ENCODE data around the gene ACAN.

Gene ACAN

GRCh38 chr15:88907111-88907510 lies 103.9 kb downstream of the ACAN start:
- no peak overlapping the region for H3K4me3 ChIP-seq (replicated peaks; ENCODE audit: low read depth, low read length)
- no peaks in the 10 kb centered on the region; the same call in 1 of the 2 replicates for H3K27me3 ChIP-seq (replicated peaks; ENCODE audit: control insufficient read depth, insufficient read depth, low read length)
- TF ChIP-seq CTCF (IDR thresholded peaks at IDR 0.05; ENCODE audit: insufficient read depth, low read length, poor library complexity, severe bottlenecking), result no peak
- H3K36me3 ChIP-seq (ENCODE audit: control insufficient read depth, insufficient read depth, low read length), result no peaks in the 10 kb centered on the region
- no peak for DNase-seq (ENCODE audit: extremely low read depth, insufficient read length)

DNA sequence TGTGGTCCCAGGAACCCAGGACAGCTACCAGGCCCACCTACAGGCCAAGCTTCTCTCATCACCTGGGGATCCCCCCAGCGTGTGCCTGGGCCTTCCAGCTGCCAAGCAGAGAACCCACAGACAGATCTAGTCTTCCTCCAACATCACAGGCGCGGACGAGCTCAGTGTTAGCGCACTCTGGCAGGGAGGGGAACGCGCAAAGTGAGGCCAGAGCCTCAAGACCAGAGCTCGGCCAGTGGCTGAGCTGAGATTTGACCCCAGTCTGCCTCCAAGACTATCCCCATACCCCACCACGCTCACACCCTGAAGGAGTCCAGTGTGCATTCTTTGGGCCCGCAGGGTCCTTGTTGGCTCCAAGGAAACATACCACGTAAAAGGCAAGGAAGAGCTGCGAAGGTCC lies 104.9 kb downstream of the ACAN start:
- no peaks in the 10 kb centered on the region; the same call in none of the 2 replicates for H3K27me3 ChIP-seq (replicated peaks; ENCODE audit: control insufficient read depth, insufficient read depth, low read length)
- no peak for DNase-seq (ENCODE audit: extremely low read depth, insufficient read length)
- H3K4me3 ChIP-seq (replicated peaks; ENCODE audit: low read depth, low read length), result no peak overlapping the region
- TF ChIP-seq CTCF (IDR thresholded peaks at IDR 0.05; ENCODE audit: insufficient read depth, low read length, poor library complexity, severe bottlenecking), result no peak
- H3K36me3 ChIP-seq (ENCODE audit: control insufficient read depth, insufficient read depth, low read length), result no peaks in the 10 kb centered on the region

DNA sequence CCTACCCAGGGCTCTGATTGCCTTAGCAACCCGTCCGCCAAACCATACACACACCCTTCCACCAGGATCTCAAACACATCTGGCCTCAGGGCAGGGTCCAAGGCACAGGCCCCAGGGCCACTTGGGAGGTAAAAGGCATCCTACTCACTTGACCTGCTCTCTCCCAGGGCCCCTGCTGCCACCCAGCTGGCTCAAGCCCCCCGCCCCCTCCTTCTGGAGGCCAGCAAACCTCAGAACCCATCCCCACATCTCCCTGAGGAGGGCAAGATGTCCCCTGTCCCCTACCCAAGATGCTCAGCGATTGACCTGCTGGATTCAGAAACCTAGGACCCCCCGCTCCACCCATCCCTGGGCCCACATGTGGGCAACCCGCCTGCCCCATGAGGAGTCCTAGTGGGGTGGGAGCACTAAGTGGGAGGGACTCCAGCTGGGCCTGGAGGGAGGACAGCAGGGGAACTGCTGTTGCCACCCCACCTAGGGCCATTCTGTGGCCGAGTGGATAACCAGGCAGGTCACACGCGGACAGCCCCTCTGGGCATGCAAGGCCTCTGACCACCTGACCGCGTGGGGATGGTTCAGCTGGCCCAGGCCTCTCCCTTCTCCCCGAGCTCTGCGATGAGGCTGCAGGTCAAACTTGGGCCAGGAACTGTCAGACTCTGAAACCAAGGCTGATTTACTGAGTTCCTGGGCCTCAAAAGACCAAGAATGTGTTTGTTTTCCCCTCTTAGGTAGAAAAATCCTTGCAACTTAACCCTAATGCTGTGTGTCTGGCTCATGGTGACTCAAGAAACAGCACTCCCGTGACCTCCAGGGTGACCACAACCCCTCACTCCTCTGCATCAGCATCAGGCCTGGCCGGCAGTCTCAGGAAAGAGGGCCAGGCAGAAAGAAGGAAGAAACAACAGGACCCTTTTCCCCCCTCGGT lies 105.7 kb downstream of the ACAN start:
- no peak for DNase-seq (ENCODE audit: extremely low read depth, insufficient read length)

GRCh38 chr15:88909956-88910831 lies 107.0 kb downstream of the ACAN start:
- no peak for DNase-seq (ENCODE audit: extremely low read depth, insufficient read length)
- Histone ChIP-seq H3K36me3 (ENCODE audit: control insufficient read depth, insufficient read depth, low read length) (no peaks in the 10 kb centered on the region), H3K27me3 (replicated peaks; ENCODE audit: control insufficient read depth, insufficient read depth, low read length) (no peaks in the 10 kb centered on the region; the same call in 1 of the 2 replicates), H3K4me3 (replicated peaks; ENCODE audit: low read depth, low read length) (no peak overlapping the region)
- no peak for TF ChIP-seq CTCF (IDR thresholded peaks at IDR 0.05; ENCODE audit: insufficient read depth, low read length, poor library complexity, severe bottlenecking)

More for the DNA sequence above, 105.7 kb downstream of the ACAN start:
- Histone ChIP-seq H3K27me3 (replicated peaks; ENCODE audit: control insufficient read depth, insufficient read depth, low read length) (no peaks in the 10 kb centered on the region; the same call in none of the 2 replicates), H3K4me3 (replicated peaks; ENCODE audit: low read depth, low read length) (no peak overlapping the region), H3K36me3 (ENCODE audit: control insufficient read depth, insufficient read depth, low read length) (no peaks in the 10 kb centered on the region)
- TF ChIP-seq CTCF (IDR thresholded peaks at IDR 0.05; ENCODE audit: insufficient read depth, low read length, poor library complexity, severe bottlenecking), result no peak

- no peak for DNase-seq (ENCODE audit: extremely low read depth, insufficient read length)
- Histone ChIP-seq H3K27me3 (replicated peaks; ENCODE audit: control insufficient read depth, insufficient read depth, low read length) (no peaks in the 10 kb centered on the region; the same call in 1 of the 2 replicates), H3K4me3 (replicated peaks; ENCODE audit: low read depth, low read length) (no peak overlapping the region), H3K36me3 (ENCODE audit: control insufficient read depth, insufficient read depth, low read length) (no peaks in the 10 kb centered on the region)
- TF ChIP-seq CTCF (IDR thresholded peaks at IDR 0.05; ENCODE audit: insufficient read depth, low read length, poor library complexity, severe bottlenecking), result no peak
Observed at GRCh38 chr15:88911766-88912118, 108.5 kb downstream of the ACAN start.

Measured in GM06990 (cell line).